GM12878 (cell line): ENCODE measurements around the gene SOX6. TPM values are rescaled to one million over a fixed set of nuclear protein-coding genes. Genes with fewer than 3 reads are reported as not detected.

Experiments used
- ATAC-seq: fragments of 200-7000 bp; cut with Tn5 transposase; 3 replicates; pipeline ENCODE4 v1.9.1; 2020; ENCODE audit warnings: mild to moderate bottlenecking, moderate library complexity
- BruUV-seq: library from RNA; stranded (reverse); fragments of 400-500 nt; replicated peaks from 2 replicates; lab custom pipeline; 2021; lab: Mats Ljungman, UMichigan
- CTCF ChIA-PET: fragments of 300-600 bp; sonication (Branson Sonifier 250); formaldehyde crosslinking; extraction: SDS; loops from one replicate; lab custom pipeline; 2021; ENCODE audit warnings: inconsistent platforms; lab: Yijun Ruan, JAX
- POLR2A ChIA-PET: fragments of 350-600 bp; formaldehyde crosslinking; extraction: SDS; loops from one replicate; lab custom pipeline; 2021; ENCODE audit warnings: inconsistent platforms; lab: Charles Lee
- RAD21 ChIA-PET: fragments of 300-600 bp; sonication (Branson Sonifier 250); formaldehyde crosslinking; loops from one replicate; lab custom pipeline; 2023; ENCODE audit warnings: antibody characterized with exemption; ENCODE audit not compliant: unreplicated experiment; lab: Charles Lee
- SMC1A ChIA-PET: fragments of 300-600 bp; sonication (Branson Sonifier 250); formaldehyde crosslinking; loops from one replicate; lab custom pipeline; 2023; ENCODE audit not compliant: unreplicated experiment, uncharacterized antibody; lab: Charles Lee
- DNase-seq: peaks from one replicate; pipeline ENCODE4 v3.0.0-alpha.2; 2011; ENCODE audit warnings: low read depth, low spot score
- FAIRE-seq: peaks from 3 replicates; lab custom pipeline; 2011; peaks lifted over from hg19 to GRCh38; lab: Jason Lieb, UNC
- H2AFZ ChIP-seq: 2 replicates; pipeline ENCODE4 v1.6.0; 2011; ENCODE audit warnings: low read depth, low read length, control low read depth; ENCODE audit not compliant: control insufficient read depth
- H3K27ac ChIP-seq: 2 replicates; pipeline ENCODE4 v1.5.1; 2011; ENCODE audit warnings: control low read depth; ENCODE audit not compliant: control insufficient read depth, insufficient read depth
- H3K27me3 ChIP-seq, 2 experiments: replicated peaks in 1 of 2; 2 replicates each; pipeline versions ENCODE4 v1.6.0 to v1.6.1; 2011; ENCODE audit warnings: low read length in 1 of 2; ENCODE audit not compliant: control insufficient read depth in 2 of 2, insufficient read depth in 2 of 2
- H3K36me3 ChIP-seq, 2 experiments: 2 replicates each; pipeline ENCODE4 v1.5.1; 2011; ENCODE audit warnings: low read length in 1 of 2; ENCODE audit not compliant: control insufficient read depth in 2 of 2, insufficient read depth in 2 of 2
- H3K4me1 ChIP-seq: 2 replicates; pipeline ENCODE4 v1.6.1; 2011; ENCODE audit warnings: mild to moderate bottlenecking, low read length, moderate library complexity, mixed read lengths; ENCODE audit not compliant: control insufficient read depth, insufficient read depth
- H3K4me2 ChIP-seq: 2 replicates; pipeline ENCODE4 v1.6.0; 2011; ENCODE audit warnings: control low read depth; ENCODE audit not compliant: control insufficient read depth, insufficient read depth
- H3K4me3 ChIP-seq: fragments of 200-600 bp; sonication (generic); 2 replicates; pipeline ENCODE4 v1.5.1; 2016
- H3K79me2 ChIP-seq: 2 replicates; pipeline ENCODE4 v1.6.0; 2011; ENCODE audit warnings: low read length; ENCODE audit not compliant: control insufficient read depth, insufficient read depth
- H3K9ac ChIP-seq: 2 replicates; pipeline ENCODE4 v1.8.0; 2011; ENCODE audit warnings: low read length, control low read depth, mixed read lengths; ENCODE audit not compliant: control insufficient read depth, insufficient read depth
- H3K9me3 ChIP-seq: replicated peaks from 3 replicates; pipeline ENCODE4 v1.5.1; 2011; ENCODE audit warnings: mild to moderate bottlenecking, low read length; ENCODE audit not compliant: control insufficient read depth, insufficient read depth
- H4K20me1 ChIP-seq: 2 replicates; pipeline ENCODE4 v1.6.0; 2011; ENCODE audit not compliant: control insufficient read depth, insufficient read depth
- ETV6 ChIP-seq, 2 experiments: fragments of 450-650 bp in 1 of 2; IDR thresholded peaks in 1 of 2; conservative IDR thresholded peaks in 1 of 2; 2 replicates each; pipeline ENCODE4 v1.6.1; 2014; ENCODE audit warnings: antibody characterized with exemption in 1 of 2, borderline replicate concordance in 1 of 2, low read depth in 1 of 2, mild to moderate bottlenecking in 1 of 2, moderate library complexity in 1 of 2
- GATAD2B ChIP-seq: fragments of 450-650 bp; conservative IDR thresholded peaks from 2 replicates; pipeline ENCODE4 v1.6.1; 2017; ENCODE audit warnings: low read depth, mild to moderate bottlenecking, moderate library complexity
- KDM1A ChIP-seq: fragments of 200-600 bp; sonication (generic); IDR thresholded peaks from 2 replicates; pipeline ENCODE4 v1.6.1; 2016; ENCODE audit warnings: borderline replicate concordance
- MTA3 ChIP-seq: IDR thresholded peaks from 2 replicates; pipeline ENCODE4 v1.6.1; 2012; ENCODE audit warnings: low read length, inconsistent platforms, borderline replicate concordance
- MYC ChIP-seq: IDR thresholded peaks from 2 replicates; pipeline ENCODE4 v1.6.1; 2011; ENCODE audit warnings: mild to moderate bottlenecking, low read length, moderate library complexity, inconsistent platforms; ENCODE audit not compliant: insufficient read depth, insufficient replicate concordance, insufficient read length, severe bottlenecking
- RAD21 ChIP-seq: IDR thresholded peaks from 2 replicates; pipeline ENCODE4 v1.6.1; 2011; ENCODE audit warnings: mild to moderate bottlenecking, low read depth, low read length, moderate library complexity; ENCODE audit not compliant: insufficient read depth
- SIN3A ChIP-seq: IDR thresholded peaks from 2 replicates; pipeline ENCODE4 v1.6.1; 2012; ENCODE audit warnings: low read depth, low read length, improper control_type of control experiment
- SIX5 ChIP-seq: IDR thresholded peaks from 2 replicates; pipeline ENCODE4 v1.6.1; 2011; ENCODE audit warnings: mild to moderate bottlenecking, low read depth, low read length, moderate library complexity; ENCODE audit not compliant: severe bottlenecking
- SMAD5 ChIP-seq: IDR thresholded peaks from 2 replicates; pipeline ENCODE4 v1.6.1; 2016; ENCODE audit warnings: antibody characterized with exemption, low read depth
- SMC3 ChIP-seq: IDR thresholded peaks from 2 replicates; pipeline ENCODE4 v1.6.1; 2011; ENCODE audit warnings: low read length, improper control_type of control experiment, borderline replicate concordance
- SRF ChIP-seq, 2 experiments: IDR thresholded peaks; 2 replicates each; pipeline ENCODE4 v1.6.1; 2011; ENCODE audit warnings: low read depth in 2 of 2, low read length in 2 of 2, mild to moderate bottlenecking in 1 of 2, moderate library complexity in 1 of 2
- TCF12 ChIP-seq: IDR thresholded peaks from 2 replicates; pipeline ENCODE4 v1.6.1; 2011; ENCODE audit warnings: low read depth, mild to moderate bottlenecking, low read length
- ZBTB33 ChIP-seq: fragments of 450-650 bp; IDR thresholded peaks from 2 replicates; pipeline ENCODE4 v1.6.1; 2017; ENCODE audit warnings: mild to moderate bottlenecking
- ZZZ3 ChIP-seq: IDR thresholded peaks from 2 replicates; pipeline ENCODE4 v1.6.1; 2011; ENCODE audit warnings: low read depth; ENCODE audit not compliant: control insufficient read depth, insufficient read length
- WGBS: methylation state at CpG from one replicate; pipeline ENCODE4 v1.1.6; 2016; ENCODE audit warnings: low lambda C conversion rate; ENCODE audit not compliant: insufficient replicate concordance, insufficient coverage; ENCODE audit errors: missing lambda C conversion rate; 5-methylcytosine and 5-hydroxymethylcytosine counted together
- in situ Hi-C: fragments of 300-500 bp; cut with MboI; formaldehyde crosslinking; loops from 9 replicates; pipeline ENCODE4 v1.14.3; 2018; ENCODE audit warnings: mixed read lengths
- intact Hi-C: fragments of 100-400 bp; cut with micrococcal nuclease; formaldehyde crosslinking; loops from one replicate; pipeline ENCODE4 v1.14.2; 2022; ENCODE audit not compliant: unreplicated experiment
- polyA plus RNA-seq, 11 experiments: library from polyadenylated mRNA; depleted of rRNA in 4 of 11; unstranded in 6 of 11; stranded (reverse) in 5 of 11; fragments of >200 nt; fragmentation: Nextera tagmentation in 4 of 11; fragmentation: Illumina TruSeq in 1 of 11; extraction: Ambion mirVana in 4 of 11; extraction: Trizol in 1 of 11; gene quantifications; 1 replicate in 1 of 11; 2 replicates in 10 of 11; pipeline versions ENCODE4 v1.2.1 to v1.2.3, GENCODE V29; 2011 to 2016; ENCODE audit warnings: inconsistent platforms in 2 of 11, missing spikeins in 2 of 11, low read depth in 1 of 11
- total RNA-seq, 4 experiments: library from RNA; depleted of rRNA in 3 of 4; stranded (reverse); fragments of >200 nt in 3 of 4; fragmentation: Illumina TruSeq in 1 of 4; extraction: Trizol in 1 of 4; gene quantifications; 2 replicates each; pipeline versions ENCODE4 v1.2.1 to v1.2.3, GENCODE V29; 2013 to 2021

The SOX6 gene
- total and polyA plus RNA-seq, 10 of the 15 experiments (the other 5 are each of a cell fraction or from before 2014, with no cell fraction given), result 0.03 to 0.71 (median 0.29) TPM; not detected in 4

- in situ Hi-C loops (no loop called here), intact Hi-C loops (no loop called here)
- DNase-seq (no peak), ATAC-seq (no peak), FAIRE-seq (no peak)
- SMC1A ChIA-PET, result no interaction called here
- POLR2A ChIA-PET, result no interaction called here
- Histone ChIP-seq H3K9ac (no peak overlapping the region), H3K4me2 (no peak overlapping the region), H3K9me3 (no peaks in the 10 kb centered on the region), H3K27ac (no peak overlapping the region), H3K4me3 (no peak overlapping the region), H4K20me1 (no peaks in the 10 kb centered on the region), H3K27me3 (no peaks in the 10 kb centered on the region), H2AFZ (no peak overlapping the region), H3K79me2 (no peaks in the 10 kb centered on the region), H3K4me1 (no peaks in the 10 kb centered on the region), H3K36me3 (no peaks in the 10 kb centered on the region)
- TF ChIP-seq SIN3A, result no peak
- no peak for TF ChIP-seq RAD21
- no peak for TF ChIP-seq SIX5
- TF ChIP-seq MTA3, result no peak
- no peak for TF ChIP-seq GATAD2B
- no peak for TF ChIP-seq ZZZ3
- no peak for TF ChIP-seq KDM1A
- TF ChIP-seq MYC, result no peak
- TF ChIP-seq TCF12, result no peak
- no peak for TF ChIP-seq ETV6 (conservative IDR thresholded peaks at IDR 0.05 in 1 of 2, IDR thresholded peaks at IDR 0.05 in 1 of 2; ENCODE audit: borderline replicate concordance in 1 of 2, low read depth in 1 of 2)
- TF ChIP-seq SMC3, result no peak
- TF ChIP-seq SMAD5, result no peak
- TF ChIP-seq SRF (IDR thresholded peaks at IDR 0.05; ENCODE audit: low read depth in 2 of 2, low read length in 2 of 2), result no peak
- no peak for TF ChIP-seq ZBTB33
- BruUV-seq, result no TSS peak
- WGBS, result 24% methylated on average over 3 of the region's 3 CpGs
- RAD21 ChIA-PET, result no interaction called here
- CTCF ChIA-PET, result no interaction called here
Measured at GRCh38 chr11:16297332-16297731, 59.0 kb downstream of the SOX6 start.
